ENCODE data around the gene ATP2B1. TPM values are rescaled to one million over a fixed set of nuclear protein-coding genes. Genes with fewer than 3 reads are reported as not detected.

ATP2B1 gene
- total and polyA plus RNA-seq, 2 donors (not counting 3 experiments of a cell fraction or from before 2014, with no cell fraction given): 6.4 to 28.0 TPM

- ChIA-PET CTCF (interaction anchor here (0.6 kb wide), 2 partner anchors 344 to 971 kb away, joined by 3 to 5 read pairs; no protein-coding TSS in a partner anchor), POLR2A (interaction anchor here (1.5 kb wide), 1 partner anchor 12 kb away, joined by 3 read pairs; the partner anchor contains the start of gene ATP2B1)
- Histone ChIP-seq H3K79me2 (ENCODE audit: control insufficient read depth, insufficient read depth, low read length) (peaks cover 6% of the 10 kb centered on the region), H3K36me3 (ENCODE audit: control insufficient read depth in 2 of 2, extremely low read depth in 1 of 2, insufficient read depth in 2 of 2, low read length in 2 of 2) (no peaks in the 10 kb centered on the region), H3K27ac (ENCODE audit: insufficient read depth, low read depth, low read length) (no peak overlapping the region), H3K9me3 (replicated peaks; ENCODE audit: control insufficient read depth, insufficient read depth, low read length) (no peaks in the 10 kb centered on the region), H2AFZ (ENCODE audit: low read depth, low read length) (no peak overlapping the region), H4K20me1 (replicated peaks; ENCODE audit: control insufficient read depth, extremely low read depth, insufficient read depth, low read length) (peaks cover 3% of the 10 kb centered on the region), H3K4me2 (ENCODE audit: insufficient read depth, low read length) (no peak overlapping the region), H3K9me1 (replicated peaks; ENCODE audit: control insufficient read depth, extremely low read depth, insufficient read depth, low read length) (peaks cover 3% of the 10 kb centered on the region), H3K27me3 (ENCODE audit: control insufficient read depth in 2 of 2, insufficient read depth in 2 of 2, low read length in 2 of 2) (no peaks in the 10 kb centered on the region), H3K4me3 (replicated peaks in 1 of 3; ENCODE audit: insufficient read depth in 1 of 3, low read depth in 1 of 3, low read length in 3 of 3) (no peak overlapping the region), H3K9ac (replicated peaks; ENCODE audit: extremely low read depth, insufficient read depth, low read length) (no peak overlapping the region), H3K4me1 (ENCODE audit: control insufficient read depth, extremely low read depth, insufficient read depth, low read length) (peaks cover 2% of the 10 kb centered on the region)
- dilution Hi-C loops (cut with MboI; ENCODE audit: extremely low pct_ligation_motif_present, low sequenced_read_pairs) (no loop called here), intact Hi-C loops (cut with micrococcal nuclease) (no loop called here)
- FAIRE-seq: no peak
- TF ChIP-seq POLR2AphosphoS5 (IDR thresholded peaks at IDR 0.05; ENCODE audit: insufficient read depth, low read depth, low read length): no peak
- TF ChIP-seq POLR2A (IDR thresholded peaks at IDR 0.05; ENCODE audit: low read depth, low read length): no peak
- no peak for TF ChIP-seq FOS (IDR thresholded peaks at IDR 0.05; ENCODE audit: borderline replicate concordance, insufficient read depth, low read length)
- no TSS peak for BruUV-seq (replicated peaks)
- DNase-seq (ENCODE audit: low read depth, low spot score): no peak
These were observed 11.3 kb downstream of the ATP2B1 start for GRCh38 chr12:89697296-89697695.

GRCh38 chr12:89695830-89696229 lies 12.8 kb downstream of the ATP2B1 start:
- dilution Hi-C loops (cut with MboI; ENCODE audit: extremely low pct_ligation_motif_present, low sequenced_read_pairs) (no loop called here), intact Hi-C loops (cut with micrococcal nuclease) (no loop called here)
- Histone ChIP-seq H3K27me3 (ENCODE audit: control insufficient read depth in 2 of 2, insufficient read depth in 2 of 2, low read length in 2 of 2) (no peaks in the 10 kb centered on the region), H3K9me3 (replicated peaks; ENCODE audit: control insufficient read depth, insufficient read depth, low read length) (no peaks in the 10 kb centered on the region), H3K36me3 (ENCODE audit: control insufficient read depth in 2 of 2, extremely low read depth in 1 of 2, insufficient read depth in 2 of 2, low read length in 2 of 2) (no peaks in the 10 kb centered on the region), H3K79me2 (ENCODE audit: control insufficient read depth, insufficient read depth, low read length) (peaks cover 2% of the 10 kb centered on the region), H3K27ac (ENCODE audit: insufficient read depth, low read depth, low read length) (no peak overlapping the region), H2AFZ (ENCODE audit: low read depth, low read length) (no peak overlapping the region), H4K20me1 (replicated peaks; ENCODE audit: control insufficient read depth, extremely low read depth, insufficient read depth, low read length) (peaks cover 3% of the 10 kb centered on the region), H3K9me1 (replicated peaks; ENCODE audit: control insufficient read depth, extremely low read depth, insufficient read depth, low read length) (peaks cover 3% of the 10 kb centered on the region), H3K4me1 (ENCODE audit: control insufficient read depth, extremely low read depth, insufficient read depth, low read length) (peaks cover 2% of the 10 kb centered on the region), H3K4me2 (ENCODE audit: insufficient read depth, low read length) (no peak overlapping the region), H3K9ac (replicated peaks; ENCODE audit: extremely low read depth, insufficient read depth, low read length) (no peak overlapping the region), H3K4me3 (replicated peaks in 1 of 3; ENCODE audit: insufficient read depth in 1 of 3, low read depth in 1 of 3, low read length in 3 of 3) (no peak overlapping the region)
- FAIRE-seq (no peak), DNase-seq (ENCODE audit: low read depth, low spot score) (no peak)
- CTCF ChIA-PET: interaction anchor here (1.0 kb wide), 2 partner anchors 14 to 59 kb away, joined by 3 to 4 read pairs; partner anchors contain the start of gene ATP2B1
- POLR2A ChIA-PET: interaction anchor here (1.5 kb wide), 1 partner anchor 13 kb away, joined by 3 read pairs; the partner anchor contains the start of gene ATP2B1
- TF ChIP-seq CTCF (IDR thresholded peaks at IDR 0.05; ENCODE audit: extremely low read depth in 1 of 2, insufficient read depth in 1 of 2, low read depth in 1 of 2, low read length in 2 of 2) (no peak), POLR2A (IDR thresholded peaks at IDR 0.05; ENCODE audit: low read depth, low read length) (no peak), MAX (IDR thresholded peaks at IDR 0.05; ENCODE audit: insufficient read depth, insufficient read length) (no peak), FOS (IDR thresholded peaks at IDR 0.05; ENCODE audit: borderline replicate concordance, insufficient read depth, low read length) (no peak), MYC (IDR thresholded peaks at IDR 0.05; ENCODE audit: low read depth, low read length) (no peak), GATA2 (IDR thresholded peaks at IDR 0.05; ENCODE audit: insufficient read depth, insufficient read length, low read depth, low read length) (no peak), EZH2 (IDR thresholded peaks at IDR 0.05; ENCODE audit: borderline replicate concordance, low read depth, low read length, severe bottlenecking) (no peak), POLR2AphosphoS5 (IDR thresholded peaks at IDR 0.05; ENCODE audit: insufficient read depth, low read depth, low read length) (no peak), JUN (IDR thresholded peaks at IDR 0.05; ENCODE audit: borderline replicate concordance, insufficient read depth, insufficient read length, low read depth) (no peak)
- no TSS peak for BruUV-seq (replicated peaks)

Data from endothelial cell of umbilical vein (primary cell).